DMS 273 treated with DMSO at 0.1 percent for 48 hours (cell line): ENCODE measurements around the gene AGBL4.

Experiments used
- DNase-seq: peaks from one replicate; lab custom pipeline; 2025; lab: John Stamatoyannopoulos, UW

AGBL4 gene

DNA sequence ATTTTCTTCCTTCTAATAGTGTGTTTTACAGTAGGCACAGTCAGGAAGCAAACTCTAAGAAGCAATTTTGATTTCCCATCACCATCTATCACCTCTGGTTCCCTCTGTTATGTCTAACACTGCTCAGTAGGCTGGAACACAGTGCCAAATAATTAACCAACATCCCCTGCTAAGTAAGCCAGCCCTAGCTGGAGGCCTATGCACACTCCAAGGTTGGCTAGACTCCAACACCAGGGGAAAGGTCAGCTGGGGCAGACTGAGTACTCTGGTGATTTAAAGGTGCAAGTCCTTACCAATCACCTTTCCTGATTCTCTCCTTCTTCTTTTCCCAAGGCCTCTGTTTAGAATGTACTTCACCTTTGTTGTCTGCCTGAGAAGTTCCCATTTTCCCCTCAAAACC, 1200.6 kb downstream of the AGBL4 start:
- DNase-seq, result no peak

DNA sequence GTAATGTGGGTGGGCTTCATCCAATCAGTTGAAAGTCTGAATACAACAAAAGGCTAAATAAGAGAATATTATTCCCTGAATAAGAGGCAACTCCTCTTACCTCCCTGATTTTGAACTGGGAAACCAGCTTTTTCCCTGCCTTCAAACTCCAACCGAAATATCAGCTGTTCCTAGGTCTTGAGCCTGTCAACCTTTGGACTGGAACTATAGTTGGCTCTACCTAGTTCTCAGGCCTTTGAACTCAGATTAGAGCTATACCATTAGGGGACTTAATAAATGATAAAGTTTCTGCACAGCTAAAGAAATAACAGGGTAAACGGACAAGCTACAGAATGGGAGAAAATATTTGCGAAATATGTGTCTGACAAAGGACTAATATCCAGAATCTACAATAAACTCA, 1203.3 kb downstream of the AGBL4 start:
- DNase-seq, result no peak

DNA sequence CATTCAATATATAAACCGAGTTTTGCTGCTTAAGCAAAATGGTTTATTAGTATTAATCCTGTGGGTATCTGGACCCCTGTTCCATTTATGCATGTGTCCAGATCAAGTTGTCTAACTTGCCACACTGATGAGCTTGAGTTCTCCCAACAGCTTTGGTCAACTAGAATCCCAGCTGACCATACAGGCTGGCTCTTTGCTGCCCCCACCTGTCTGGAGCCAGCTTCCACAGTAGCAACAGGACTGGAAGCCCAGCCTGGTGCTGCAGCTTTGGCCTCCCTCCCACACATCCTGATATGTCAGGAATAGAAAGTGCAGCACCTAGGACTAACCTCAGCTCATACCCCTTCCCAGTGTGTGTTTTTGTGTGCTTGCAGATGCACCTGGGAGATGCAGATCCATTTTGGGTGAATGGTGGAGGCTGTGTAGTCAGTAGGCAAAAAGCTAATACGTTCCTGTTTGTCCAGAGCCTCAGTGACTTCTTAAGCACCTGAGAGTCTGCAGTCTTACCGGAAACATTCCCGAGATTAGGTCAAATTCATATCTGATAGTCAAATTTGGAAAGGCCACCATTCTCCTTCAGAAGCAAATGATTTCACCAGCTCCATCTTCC, 1206.1 kb downstream of the AGBL4 start:
- no peak for DNase-seq

DNA sequence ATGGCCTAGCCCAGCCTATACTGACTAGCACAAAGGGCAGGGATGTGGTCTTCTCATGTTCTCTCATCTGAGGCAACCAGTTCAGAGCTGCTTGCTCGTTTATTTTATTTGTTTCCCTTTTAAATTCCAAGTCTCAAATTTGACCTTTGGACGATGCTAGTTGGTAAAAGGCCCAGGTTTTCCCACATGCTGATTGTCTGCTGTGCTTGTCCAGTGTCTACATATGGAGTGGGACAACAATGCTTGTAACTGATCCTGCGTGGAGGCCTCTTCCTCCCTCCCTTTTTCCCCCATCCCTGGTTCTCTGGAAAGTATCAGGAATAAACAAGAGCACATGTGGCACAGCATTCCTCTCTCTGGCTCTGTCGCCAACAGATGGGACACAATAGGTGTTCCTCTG, 1213.0 kb downstream of the AGBL4 start:
- DNase-seq, result no peak

DNA sequence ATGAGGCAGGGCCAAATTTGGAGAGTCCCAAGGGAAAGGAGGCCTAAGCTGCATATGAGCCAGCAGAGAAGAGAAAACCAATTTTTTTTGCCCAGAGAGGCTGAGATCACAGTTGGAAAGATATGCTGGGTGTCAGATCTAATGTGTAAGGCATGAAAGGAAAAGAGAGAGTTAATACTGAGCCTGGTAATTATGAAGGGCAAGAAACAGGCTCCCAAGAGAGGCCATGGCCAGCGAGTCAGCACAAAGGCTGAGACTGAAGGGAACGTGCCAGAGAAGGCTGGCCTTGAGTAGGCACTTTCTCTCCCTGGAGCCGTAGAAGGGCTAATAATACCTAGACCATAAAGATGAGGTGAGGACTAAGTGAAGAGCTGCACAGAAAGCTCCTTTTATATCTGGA, 1215.3 kb downstream of the AGBL4 start:
- DNase-seq, result no peak

DNA sequence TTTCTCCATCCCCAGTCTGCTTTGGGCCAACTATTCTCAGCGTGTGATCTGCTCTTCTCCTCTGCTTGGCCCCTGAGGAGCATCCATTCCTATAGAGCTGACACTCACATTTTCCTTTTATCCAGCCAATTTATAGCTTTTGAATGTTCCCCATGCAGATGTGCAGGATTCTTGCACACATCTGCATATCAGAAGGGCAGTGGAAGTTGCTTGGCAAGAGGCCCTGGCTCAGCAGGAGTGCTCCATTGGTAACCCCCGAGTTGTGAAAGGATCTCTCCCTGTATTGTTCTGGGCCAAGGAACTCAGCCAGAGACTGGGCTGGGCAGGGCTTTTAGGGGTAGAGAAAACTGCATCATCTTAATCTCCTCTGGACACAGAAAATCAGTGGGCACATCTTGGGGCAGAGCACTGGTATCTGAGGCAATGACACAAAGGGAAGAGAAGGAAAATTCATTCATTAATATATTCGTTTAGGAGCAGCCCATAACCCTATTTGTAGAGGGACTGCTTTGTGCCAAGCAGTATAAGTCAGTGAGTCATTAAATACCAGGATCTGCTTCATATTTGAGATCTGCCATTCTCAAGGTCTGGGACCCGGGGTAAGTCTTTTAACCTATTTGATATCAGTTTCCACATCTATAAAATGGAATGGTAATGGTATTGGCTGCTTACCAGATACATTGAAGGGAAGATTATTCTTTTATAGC, 1216.0 kb downstream of the AGBL4 start:
- DNase-seq, result no peak

DNA sequence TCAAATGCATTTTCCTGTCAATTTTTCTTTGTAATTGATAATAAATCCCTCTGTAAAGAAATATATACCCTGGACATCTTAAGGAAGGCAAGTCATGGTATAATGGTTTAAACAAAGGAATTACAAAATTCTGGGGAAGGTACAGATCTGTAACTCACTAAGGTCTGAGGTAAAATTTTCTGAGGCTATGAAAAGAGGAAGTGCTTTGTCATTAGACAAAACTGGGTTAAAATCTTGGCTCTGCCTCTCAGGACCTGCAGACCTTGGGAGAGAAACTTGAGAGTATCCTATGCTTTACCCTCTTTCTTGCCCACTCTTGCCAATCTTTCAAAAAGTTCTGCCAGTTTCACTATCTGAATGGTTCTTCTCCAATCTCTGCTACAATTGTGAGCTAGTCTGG, 1220.3 kb downstream of the AGBL4 start:
- no peak for DNase-seq

DNA sequence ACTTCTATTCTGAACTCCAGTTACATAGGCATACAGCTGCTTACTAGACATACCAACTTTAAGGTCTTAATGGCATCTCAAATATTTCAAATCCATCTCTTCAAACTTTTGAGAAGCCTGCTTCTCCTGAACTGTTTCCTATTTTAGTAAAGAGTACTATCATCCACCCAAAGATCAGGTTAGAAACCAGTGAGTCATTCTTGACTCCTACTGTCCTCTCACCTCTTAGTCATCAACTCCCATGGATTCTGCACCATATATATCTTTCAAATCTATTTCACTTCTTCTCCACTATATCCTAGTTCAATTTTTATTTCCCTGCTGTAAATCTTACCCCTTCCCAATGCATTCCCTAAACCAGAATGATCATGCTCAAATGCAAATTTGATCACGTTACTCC, 1228.9 kb downstream of the AGBL4 start:
- DNase-seq, result no peak

DNA sequence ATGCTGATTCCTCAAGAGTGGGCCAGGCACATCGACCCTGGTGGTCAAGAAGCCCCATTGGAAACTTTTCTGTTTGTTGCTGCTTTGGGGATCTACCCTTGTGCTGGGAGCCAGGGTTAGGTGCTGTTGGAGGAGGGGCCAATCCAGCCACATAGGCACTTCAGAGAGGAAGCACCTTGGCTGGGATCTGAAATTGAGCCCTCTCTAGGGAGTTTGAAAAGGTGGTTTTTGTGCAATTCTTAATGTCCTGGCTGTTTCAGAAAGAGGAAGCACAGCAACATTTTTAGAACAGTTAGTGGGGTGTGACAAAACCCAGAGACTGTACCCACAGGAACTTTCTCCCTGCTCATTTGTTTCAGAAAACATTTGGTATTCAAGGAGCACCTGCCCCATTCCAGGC, 1229.9 kb downstream of the AGBL4 start:
- no peak for DNase-seq

DNA sequence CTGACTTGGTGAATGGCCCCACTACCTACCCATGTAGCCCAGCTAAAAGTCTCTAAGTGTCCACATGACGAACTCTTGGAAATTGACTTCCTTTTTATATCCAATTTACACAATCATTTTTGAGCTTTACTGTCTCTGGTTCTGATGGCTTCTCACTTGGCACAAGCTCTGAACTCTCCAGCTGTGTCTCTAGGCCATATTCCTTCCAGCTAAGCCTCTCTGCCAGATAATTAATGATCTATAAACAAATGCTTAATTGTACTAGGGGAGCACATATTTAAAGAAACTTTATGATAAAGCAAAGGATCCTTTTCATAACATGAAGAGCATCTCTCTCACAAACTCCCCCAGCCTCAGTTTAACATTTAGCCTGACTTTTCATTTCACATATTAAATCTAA, 1230.8 kb downstream of the AGBL4 start:
- no peak for DNase-seq

DNA sequence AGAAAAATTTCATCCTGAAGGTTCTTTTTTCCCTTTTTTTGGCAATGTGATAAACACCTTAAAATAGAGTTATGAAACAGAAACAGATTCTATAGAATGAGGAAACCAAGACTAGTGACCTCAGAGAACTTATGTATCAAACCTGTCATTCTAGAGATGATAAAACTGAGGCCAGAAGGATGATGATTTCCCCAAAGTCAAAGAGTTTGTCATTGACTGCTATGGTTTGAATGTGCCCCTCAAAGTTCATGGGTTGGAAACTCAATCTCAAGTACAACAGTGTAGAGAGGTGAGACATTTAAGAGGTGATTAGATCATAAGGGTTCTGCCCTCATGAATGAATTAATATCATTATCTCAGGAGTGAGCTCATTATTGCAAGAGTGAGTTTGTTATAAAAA, 1233.4 kb downstream of the AGBL4 start:
- DNase-seq, result no peak

DNA sequence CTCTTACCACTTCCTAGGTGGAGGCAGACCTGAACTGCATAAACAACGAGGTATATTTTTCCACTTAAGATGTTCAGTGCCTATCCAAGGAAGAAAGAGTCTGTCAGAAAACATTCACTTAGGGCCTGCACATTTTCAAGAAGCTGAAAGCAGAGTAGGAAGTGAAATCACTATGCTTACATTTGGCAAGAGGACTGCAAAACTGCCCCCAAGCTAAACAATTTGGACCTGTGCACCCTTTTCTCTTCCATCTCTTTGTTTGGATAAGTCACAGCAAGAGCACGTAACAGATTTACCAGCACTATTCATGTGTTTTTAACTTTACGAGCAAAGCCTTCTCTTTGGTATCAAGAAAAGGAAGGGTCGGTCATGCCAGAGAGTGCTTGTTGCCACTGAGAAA, 1233.9 kb downstream of the AGBL4 start:
- no peak for DNase-seq

DNA sequence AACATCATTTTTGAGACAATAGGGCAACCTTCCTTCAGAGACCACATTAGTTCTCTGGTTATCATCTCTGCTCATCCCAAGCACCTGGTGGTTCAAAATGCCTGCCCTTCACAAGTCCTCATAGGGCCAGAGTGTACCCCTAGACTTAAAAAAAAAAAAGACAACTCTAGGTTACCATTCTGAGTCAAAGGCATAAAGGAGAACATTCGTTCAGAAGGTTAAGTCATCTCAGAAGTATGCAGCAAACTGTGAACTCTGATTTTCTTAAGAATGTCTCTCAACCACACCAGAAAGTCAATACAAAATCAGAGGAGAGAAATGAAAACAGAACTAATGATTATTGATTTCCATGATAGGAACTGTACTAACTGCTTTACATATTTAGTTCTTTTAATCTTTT, 1237.9 kb downstream of the AGBL4 start:
- no peak for DNase-seq

DNA sequence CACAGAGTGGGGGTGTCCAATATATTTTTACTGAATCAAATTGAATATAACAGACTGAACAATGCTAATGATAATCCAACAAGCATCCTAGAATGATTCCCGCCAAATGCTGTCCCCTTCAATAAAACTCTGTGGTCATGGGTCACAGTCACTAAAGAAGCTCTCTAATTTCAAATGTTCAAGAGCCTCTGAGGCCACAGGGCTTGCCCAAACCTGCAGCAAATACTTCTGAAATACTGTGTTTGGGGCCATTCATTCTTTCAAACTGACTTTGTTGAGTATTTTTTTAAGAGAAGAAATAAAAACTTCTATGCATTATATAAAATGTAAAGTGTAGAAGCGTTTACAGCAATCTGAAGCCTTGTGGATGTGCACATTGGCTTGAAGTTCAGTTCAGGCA, 1239.5 kb downstream of the AGBL4 start:
- no peak for DNase-seq

DNA sequence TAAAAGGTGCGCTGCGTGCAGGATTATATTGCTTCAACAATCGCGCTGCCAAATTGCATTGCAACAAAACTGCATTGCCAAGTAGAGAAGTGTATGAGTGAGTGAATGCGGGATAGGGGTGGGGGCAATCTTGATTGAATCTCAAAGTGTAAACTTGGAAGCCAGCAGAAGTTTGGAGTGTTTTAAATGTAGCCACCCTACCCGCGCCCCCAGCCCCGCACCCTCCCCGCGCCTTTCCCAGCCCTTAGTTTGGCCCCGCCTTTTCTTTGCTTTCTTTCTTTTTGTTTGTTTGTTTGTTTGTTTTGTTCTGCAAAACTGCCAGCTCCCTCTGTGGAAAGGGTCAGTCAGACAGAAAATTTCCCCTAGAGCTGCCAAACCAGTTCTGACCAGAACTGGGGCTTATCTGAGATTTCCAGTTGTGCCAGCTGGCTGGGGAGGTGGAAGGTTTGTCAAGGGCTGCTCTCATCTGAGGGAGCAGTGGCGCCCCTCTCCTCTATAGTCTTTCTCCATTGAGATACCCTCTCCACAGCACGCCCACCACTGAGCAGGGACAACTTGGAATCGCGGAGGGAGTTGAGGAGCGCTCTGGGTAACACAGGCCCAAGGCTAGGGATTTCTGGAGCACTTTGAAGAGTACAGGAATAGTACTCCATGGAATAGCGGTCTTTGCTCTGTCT, 1246.4 kb downstream of the AGBL4 start:
- no peak for DNase-seq

DNA sequence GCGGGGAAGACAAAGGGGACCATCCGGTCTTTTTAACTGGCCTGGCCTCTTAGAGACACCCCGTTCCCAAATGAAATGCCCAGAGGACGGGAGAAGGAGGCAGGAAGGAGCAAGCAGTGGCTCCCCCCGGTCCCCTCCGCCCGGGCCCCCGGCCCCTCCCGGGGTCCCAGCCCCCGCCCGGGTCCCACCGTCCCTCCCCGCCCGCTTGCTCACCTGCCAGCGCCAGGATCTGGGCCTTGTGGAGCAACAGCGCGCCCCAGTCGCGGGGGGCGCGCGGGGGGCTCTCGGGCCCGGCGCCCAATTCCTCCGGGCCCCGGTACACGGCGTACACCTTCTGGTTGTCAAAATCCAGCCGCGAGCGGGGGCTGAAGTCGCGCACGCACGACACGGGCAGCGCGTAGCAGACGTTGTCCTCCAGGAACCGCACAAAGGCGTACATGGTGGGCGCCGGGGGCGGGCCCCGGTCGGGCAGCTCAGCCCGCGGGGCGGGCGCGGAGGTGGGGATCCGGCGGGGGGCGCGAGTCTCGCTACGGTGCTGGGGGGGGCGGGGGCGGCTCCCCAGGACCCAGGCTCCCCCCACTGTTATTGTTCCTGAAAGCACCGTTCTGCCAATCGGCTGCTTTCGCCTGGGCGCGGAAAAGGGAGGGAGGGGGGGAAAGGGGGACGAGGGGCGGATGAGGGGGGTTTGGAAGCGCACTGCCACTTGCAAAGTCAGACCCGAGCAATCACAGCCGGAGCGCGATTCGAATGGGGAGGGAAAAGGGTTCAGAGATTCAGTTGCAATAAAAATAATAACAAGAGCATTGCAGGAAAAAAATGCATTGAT, 1247.1 kb downstream of the AGBL4 start, which contains the start of gene BEND5:
Gene BEND5 (minus strand): TSS at position 499 of the 826 bp plus-strand sequence. CDS start 60 bp downstream, at position 439.
- no peak for DNase-seq

DNA sequence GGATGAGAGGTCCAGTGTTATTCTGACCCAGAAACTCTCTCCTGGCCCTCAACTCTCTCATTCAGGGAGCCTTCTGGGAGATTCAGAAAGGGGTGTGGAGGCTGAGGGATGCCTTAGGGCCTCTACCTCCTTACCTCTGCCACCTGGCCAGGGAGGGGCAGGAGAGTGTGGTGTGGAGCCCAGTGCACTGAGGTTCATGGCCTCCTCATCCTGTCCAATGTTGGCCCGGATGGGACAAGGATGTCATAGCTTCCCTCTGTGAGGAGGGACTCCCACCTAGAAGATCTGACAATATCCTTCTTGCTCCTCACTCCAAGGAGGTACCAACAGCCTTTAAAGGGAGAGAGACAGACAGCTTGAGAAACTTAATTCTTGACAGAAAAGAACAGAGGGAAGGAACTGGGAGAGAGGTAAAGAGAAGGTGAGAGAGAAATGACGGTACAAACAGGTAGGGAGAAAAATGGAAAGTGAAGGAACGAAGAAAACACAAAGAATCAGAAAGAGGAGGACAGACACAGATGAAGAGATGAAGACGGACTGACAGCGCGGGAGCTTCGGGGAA, 1247.8 kb downstream of the AGBL4 start:
- no peak for DNase-seq

DNA sequence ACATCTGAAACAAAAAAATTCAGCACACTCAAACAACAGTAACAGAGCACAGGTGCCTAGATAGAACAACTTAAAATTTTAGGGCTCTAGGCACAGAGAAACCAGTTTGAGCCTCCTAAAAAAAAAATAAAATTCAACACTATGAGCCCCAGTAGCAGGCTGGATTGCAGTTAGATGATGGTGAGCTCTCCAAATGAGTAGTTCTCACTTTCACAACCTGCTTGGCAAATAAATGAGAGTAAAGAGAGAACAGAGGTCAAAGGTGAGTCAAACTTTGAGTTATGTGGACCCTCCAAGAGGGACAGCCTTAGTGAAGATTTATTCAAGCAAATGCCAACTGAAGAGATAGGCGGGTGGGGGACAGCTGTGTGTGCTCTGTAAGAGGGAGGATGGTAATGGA, 1250.6 kb downstream of the AGBL4 start:
- DNase-seq, result no peak

DNA sequence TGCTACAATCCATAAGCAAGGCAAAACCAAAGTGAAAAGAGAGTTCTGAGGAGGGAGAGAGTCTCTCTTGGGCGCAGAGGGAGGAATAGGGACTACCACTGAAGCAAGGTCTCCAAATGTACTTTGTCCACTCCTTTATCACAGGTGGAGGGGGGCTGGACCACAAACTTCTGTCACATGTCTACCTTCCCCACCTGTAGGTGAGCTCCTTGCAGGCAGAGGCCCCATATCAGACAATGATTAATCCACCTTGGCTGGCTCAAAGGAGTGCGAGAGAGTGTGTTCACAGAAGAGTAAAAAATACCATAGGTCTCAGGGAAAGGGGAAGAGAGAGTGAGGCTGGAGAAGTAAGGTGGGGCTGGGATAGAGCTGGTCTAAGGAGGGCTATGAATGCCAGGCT, 1251.5 kb downstream of the AGBL4 start:
- no peak for DNase-seq

DNA sequence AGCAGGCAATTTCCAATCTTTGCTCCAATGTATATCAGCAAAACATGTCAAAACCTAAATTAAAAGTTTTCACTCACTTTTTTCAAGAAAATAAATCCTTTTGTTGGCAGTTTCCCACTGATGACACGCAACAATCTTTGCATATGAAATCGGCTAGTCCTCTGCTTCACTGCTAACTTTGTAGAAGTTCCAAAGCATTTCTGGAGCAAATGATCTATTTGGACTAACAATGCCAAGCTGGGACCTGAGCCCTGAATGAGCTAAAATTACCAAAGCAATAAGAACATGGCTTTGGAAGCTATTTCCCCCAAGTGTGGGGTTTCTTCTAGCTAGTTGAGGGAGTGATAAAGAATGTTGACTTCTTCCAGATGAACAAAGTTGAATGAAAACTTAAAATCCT, 1252.2 kb downstream of the AGBL4 start:
- DNase-seq, result no peak

DNA sequence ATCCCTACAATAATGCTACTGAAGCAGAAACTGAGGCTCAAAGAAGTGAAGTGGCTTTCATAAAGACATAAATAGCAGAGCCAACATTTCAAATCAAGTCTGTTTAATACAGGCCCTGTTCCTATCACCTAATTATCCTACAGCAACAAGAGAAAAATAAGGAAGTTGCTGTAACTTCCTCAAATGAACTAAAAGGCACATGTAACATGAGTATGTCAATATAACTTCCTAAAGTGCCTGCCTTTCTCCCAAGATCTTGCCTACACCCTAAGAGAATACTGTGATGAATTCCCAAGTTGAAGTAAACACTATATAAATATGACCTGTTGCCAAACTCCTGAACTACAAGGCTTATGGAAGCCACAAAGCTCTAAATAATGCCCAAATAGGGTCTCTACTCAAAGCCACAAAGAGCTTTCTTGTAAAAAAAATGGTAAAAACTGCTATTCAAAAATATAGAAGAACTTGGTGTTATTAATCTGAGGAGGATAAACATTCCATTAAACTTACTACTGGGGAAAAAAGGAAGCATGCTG, 1255.7 kb downstream of the AGBL4 start:
- no peak for DNase-seq

DNA sequence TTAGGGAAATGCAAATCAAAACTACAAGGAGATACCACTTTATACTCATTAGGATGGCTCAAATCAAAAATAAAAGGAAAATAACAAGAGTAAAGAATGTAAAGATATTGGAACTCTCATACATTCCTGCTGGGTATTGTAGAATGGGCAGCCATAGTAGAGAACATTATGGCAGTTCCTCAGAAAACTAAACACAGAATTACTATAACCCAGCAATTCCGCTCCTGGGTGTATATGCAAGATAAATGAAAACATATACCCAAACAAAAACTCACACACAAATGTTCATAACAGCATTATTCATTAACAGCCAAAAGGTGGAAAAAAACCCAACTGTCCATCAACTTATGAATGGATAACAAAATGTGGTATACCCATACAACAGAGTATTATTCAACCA, 1258.4 kb downstream of the AGBL4 start:
- DNase-seq, result no peak
